DMS53 (cell line): Measurements from ENCODE around the gene SMARCD2.
"Not testable (repeated sequence)": the region's sequence is repeated elsewhere in the genome, so short reads cannot be mapped to it uniquely, and the experiment has no call there.

Experiments
- DNase-seq: peaks from one replicate; lab custom pipeline; 2025; lab: John Stamatoyannopoulos, UW

The SMARCD2 gene

GRCh38 chr17:63842540-63843386 lies at the start of gene SMARCD2:
SMARCD2 (minus strand) TSS chr17:63842685; CDS start chr17:63842674, 11 bp downstream.
- peak; percentile 100 for DNase-seq

GRCh38 chr17:63889026-63889848 lies 46.8 kb upstream of the SMARCD2 start:
- DNase-seq = peak; percentile 48

- not testable (repeated sequence) for DNase-seq
These were observed 42.6 kb upstream of the SMARCD2 start for GRCh38 chr17:63885119-63885518.

GRCh38 chr17:63882626-63883126 lies 40.2 kb upstream of the SMARCD2 start:
- peak; percentile 42 for DNase-seq

GRCh38 chr17:63881935-63882601 lies 39.6 kb upstream of the SMARCD2 start, which contains the start of gene GH2:
GH2 (minus strand) TSS chr17:63881944; CDS start chr17:63881801, 143 bp downstream.
- DNase-seq = peak; percentile 63

- DNase-seq = peak; percentile 41
These were observed 38.9 kb upstream of the SMARCD2 start for GRCh38 chr17:63881337-63881736.

- DNase-seq = no peak
These were observed 38.2 kb upstream of the SMARCD2 start for GRCh38 chr17:63880706-63881105.

GRCh38 chr17:63878413-63878812 lies 35.9 kb upstream of the SMARCD2 start:
- DNase-seq = not testable (repeated sequence)

- not testable (repeated sequence) for DNase-seq
These were observed 32.2 kb upstream of the SMARCD2 start for GRCh38 chr17:63874693-63875092.

GRCh38 chr17:63874061-63874626 lies 31.7 kb upstream of the SMARCD2 start:
- DNase-seq = not testable (repeated sequence)

GRCh38 chr17:63873577-63873976 lies 31.1 kb upstream of the SMARCD2 start, which contains the start of gene CSH2:
CSH2 (minus strand) TSS chr17:63873677; CDS start chr17:63873614, 63 bp downstream.
- not testable (repeated sequence) for DNase-seq

- DNase-seq = not testable (repeated sequence)
These were observed 29.3 kb upstream of the SMARCD2 start for GRCh38 chr17:63871646-63872365.

- not testable (repeated sequence) for DNase-seq
These were observed 27.8 kb upstream of the SMARCD2 start for GRCh38 chr17:63870292-63870665.

GRCh38 chr17:63869491-63870291 lies 27.2 kb upstream of the SMARCD2 start:
- DNase-seq = not testable (repeated sequence)

- not testable (repeated sequence) for DNase-seq
These were observed 24.1 kb upstream of the SMARCD2 start for GRCh38 chr17:63866625-63867024.

GRCh38 chr17:63859257-63859656 lies 16.8 kb upstream of the SMARCD2 start:
- no peak for DNase-seq

GRCh38 chr17:63856425-63856824 lies 13.9 kb upstream of the SMARCD2 start:
- DNase-seq = not testable (repeated sequence)

- no peak for DNase-seq
These were observed 12.7 kb upstream of the SMARCD2 start for GRCh38 chr17:63855185-63855584.

- DNase-seq = no peak
These were observed 12.2 kb upstream of the SMARCD2 start for GRCh38 chr17:63854709-63855108.

GRCh38 chr17:63853260-63853659 lies 10.8 kb upstream of the SMARCD2 start:
- DNase-seq = no peak
